KMS-11 (cell line): ENCODE results near the gene MON2.

Source experiments
- H2AFZ ChIP-seq: fragments of 200-600 bp; sonication (generic); 2 replicates; pipeline ENCODE4 v1.6.1; 2016; ENCODE audit warnings: antibody characterized with exemption, mixed run types, low read depth
- H3K27ac ChIP-seq: fragments of 200-600 bp; sonication (generic); 2 replicates; pipeline ENCODE4 v1.6.1; 2016; ENCODE audit warnings: mild to moderate bottlenecking, mixed run types
- H3K27me3 ChIP-seq: fragments of 200-600 bp; sonication (generic); 2 replicates; pipeline ENCODE4 v1.6.1; 2017; ENCODE audit warnings: mild to moderate bottlenecking, low read depth, mixed run types, moderate library complexity; ENCODE audit not compliant: insufficient read depth
- H3K36me3 ChIP-seq: fragments of 200-600 bp; sonication (generic); 2 replicates; pipeline ENCODE4 v1.6.1; 2017; ENCODE audit warnings: mild to moderate bottlenecking, mixed run types; ENCODE audit not compliant: insufficient read depth
- H3K4me1 ChIP-seq: fragments of 200-600 bp; sonication (generic); 2 replicates; pipeline ENCODE4 v1.6.1; 2016; ENCODE audit warnings: mild to moderate bottlenecking, low read depth, mixed run types; ENCODE audit not compliant: poor library complexity, severe bottlenecking
- H3K4me2 ChIP-seq: fragments of 200-600 bp; sonication (generic); 2 replicates; pipeline ENCODE4 v1.7.0; 2016; ENCODE audit warnings: mild to moderate bottlenecking, mixed run types
- H3K4me3 ChIP-seq: fragments of 200-600 bp; sonication (generic); IDR thresholded peaks from 2 replicates; pipeline ENCODE4 v1.6.1; 2017; ENCODE audit warnings: low read depth, low read length, mixed read lengths; ENCODE audit not compliant: insufficient read depth
- H3K79me2 ChIP-seq: fragments of 200-600 bp; sonication (generic); 2 replicates; pipeline ENCODE4 v1.6.1; 2016; ENCODE audit warnings: low read depth, mixed run types; ENCODE audit not compliant: insufficient read depth
- H3K9ac ChIP-seq: fragments of 200-600 bp; sonication (generic); 2 replicates; pipeline ENCODE4 v1.6.1; 2016; ENCODE audit warnings: mild to moderate bottlenecking, mixed run types
- H4K20me1 ChIP-seq: fragments of 200-600 bp; sonication (generic); 2 replicates; pipeline ENCODE4 v1.6.1; 2016; ENCODE audit warnings: mild to moderate bottlenecking, mixed run types; ENCODE audit not compliant: insufficient read depth
- CTCF ChIP-seq: fragments of 200-600 bp; sonication (generic); conservative IDR thresholded peaks from 2 replicates; pipeline ENCODE4 v1.6.1; 2017; ENCODE audit warnings: low read depth, mild to moderate bottlenecking, antibody characterized with exemption, low read length, moderate library complexity, mixed read lengths

Gene MON2

GRCh38 chr12:62621101-62621638 lies 154.5 kb downstream of the MON2 start:
- H3K4me2 ChIP-seq = no peak overlapping the region
- no peaks in the 10 kb centered on the region for H3K27me3 ChIP-seq
- H3K4me3 ChIP-seq = no peak overlapping the region
- H3K27ac ChIP-seq = no peak overlapping the region
- H3K79me2 ChIP-seq = no peaks in the 10 kb centered on the region
- H3K4me1 ChIP-seq = no peaks in the 10 kb centered on the region
- no peaks in the 10 kb centered on the region for H4K20me1 ChIP-seq
- no peak for TF ChIP-seq CTCF
- no peaks in the 10 kb centered on the region for H3K36me3 ChIP-seq
- no peak overlapping the region for H3K9ac ChIP-seq
- no peak overlapping the region for H2AFZ ChIP-seq

GRCh38 chr12:62622177-62622576 lies 155.6 kb downstream of the MON2 start:
- no peak for TF ChIP-seq CTCF
- Histone ChIP-seq H3K79me2 (no peaks in the 10 kb centered on the region), H3K36me3 (no peaks in the 10 kb centered on the region), H2AFZ (no peak overlapping the region), H4K20me1 (no peaks in the 10 kb centered on the region), H3K4me1 (no peaks in the 10 kb centered on the region), H3K27me3 (no peaks in the 10 kb centered on the region), H3K4me2 (no peak overlapping the region), H3K9ac (no peak overlapping the region), H3K4me3 (no peak overlapping the region), H3K27ac (no peak overlapping the region)

GRCh38 chr12:62625228-62625627 lies 158.6 kb downstream of the MON2 start:
- Histone ChIP-seq H3K4me2 (no peak overlapping the region), H3K4me1 (no peaks in the 10 kb centered on the region), H3K27me3 (no peaks in the 10 kb centered on the region), H4K20me1 (no peaks in the 10 kb centered on the region), H3K9ac (no peak overlapping the region), H3K36me3 (no peaks in the 10 kb centered on the region), H3K27ac (no peak overlapping the region), H3K79me2 (no peaks in the 10 kb centered on the region), H3K4me3 (no peak overlapping the region), H2AFZ (no peak overlapping the region)
- no peak for TF ChIP-seq CTCF

GRCh38 chr12:62627181-62627580 lies 160.6 kb downstream of the MON2 start:
- Histone ChIP-seq H3K79me2 (no peaks in the 10 kb centered on the region), H3K36me3 (no peaks in the 10 kb centered on the region), H4K20me1 (no peaks in the 10 kb centered on the region), H3K9ac (no peak overlapping the region), H3K4me1 (no peaks in the 10 kb centered on the region), H3K27me3 (no peaks in the 10 kb centered on the region), H2AFZ (no peak overlapping the region), H3K4me2 (no peak overlapping the region), H3K4me3 (no peak overlapping the region), H3K27ac (no peak overlapping the region)
- TF ChIP-seq CTCF = no peak
